Fibroblast of lung (primary cell): ENCODE data around the gene CCDC102A. TPM values are rescaled to one million over a fixed set of nuclear protein-coding genes. Genes with fewer than 3 reads are reported as not detected.

ENCODE experiments used
- DNase-seq, 2 donors: peaks; one replicate each; pipeline versions ENCODE4 v3.0.0 to v3.0.0-alpha.2; 2010; ENCODE audit warnings: low read depth in 2 of 2
- H2AFZ ChIP-seq: 2 replicates; pipeline ENCODE4 v1.5.1; 2012; ENCODE audit warnings: low read length, control low read depth, inconsistent platforms
- H3K27ac ChIP-seq: 2 replicates; pipeline ENCODE4 v1.5.1; 2011; ENCODE audit warnings: low read length, control low read depth; ENCODE audit not compliant: insufficient read depth
- H3K27me3 ChIP-seq: 2 replicates; pipeline ENCODE4 v1.5.1; 2011; ENCODE audit warnings: mild to moderate bottlenecking, low read length; ENCODE audit not compliant: control insufficient read depth, insufficient read depth
- H3K36me3 ChIP-seq: 2 replicates; pipeline ENCODE4 v1.5.1; 2011; ENCODE audit warnings: low read length; ENCODE audit not compliant: control insufficient read depth, insufficient read depth
- H3K4me1 ChIP-seq: 2 replicates; pipeline ENCODE4 v1.5.1; 2011; ENCODE audit warnings: low read length; ENCODE audit not compliant: control insufficient read depth, insufficient read depth; ENCODE audit errors: extremely low read depth
- H3K4me2 ChIP-seq: 2 replicates; pipeline ENCODE4 v1.5.1; 2011; ENCODE audit warnings: low read length, control low read depth; ENCODE audit not compliant: insufficient read depth; ENCODE audit errors: extremely low read depth
- H3K4me3 ChIP-seq, 4 experiments: fragments of 200-600 bp in 1 of 4; sonication (generic) in 1 of 4; replicated peaks in 1 of 4; 2 replicates each; pipeline ENCODE4 v1.5.1; 2011 to 2016; ENCODE audit warnings: low read length in 4 of 4, low read depth in 3 of 4, mild to moderate bottlenecking in 3 of 4, control low read depth in 2 of 4, inconsistent platforms in 1 of 4, mixed read lengths in 1 of 4; ENCODE audit not compliant: insufficient read depth in 1 of 4; ENCODE audit errors: control extremely low read depth in 1 of 4
- H3K79me2 ChIP-seq: 2 replicates; pipeline ENCODE4 v1.5.1; 2012; ENCODE audit warnings: mild to moderate bottlenecking, low read length, inconsistent platforms; ENCODE audit not compliant: control insufficient read depth, insufficient read depth
- H3K9ac ChIP-seq: 2 replicates; pipeline ENCODE4 v1.5.1; 2011; ENCODE audit warnings: mild to moderate bottlenecking, low read length, control low read depth; ENCODE audit not compliant: insufficient read depth
- H3K9me3 ChIP-seq: 2 replicates; pipeline ENCODE4 v1.5.1; 2012; ENCODE audit warnings: low read depth, low read length; ENCODE audit not compliant: control insufficient read depth, insufficient read depth
- H4K20me1 ChIP-seq: 2 replicates; pipeline ENCODE4 v1.5.1; 2011; ENCODE audit warnings: low read length; ENCODE audit not compliant: control insufficient read depth, insufficient read depth; ENCODE audit errors: extremely low read depth
- CTCF ChIP-seq, 2 donors: IDR thresholded peaks in 1 of 2; conservative IDR thresholded peaks in 1 of 2; 1 replicate in 1 of 2; 2 replicates in 1 of 2; pipeline ENCODE4 v1.5.1; 2011 to 2012; ENCODE audit warnings: low read length in 2 of 2, control low read depth in 1 of 2, inconsistent platforms in 1 of 2, low read depth in 1 of 2, mild to moderate bottlenecking in 1 of 2
- EZH2 ChIP-seq: IDR thresholded peaks from 2 replicates; pipeline ENCODE4 v1.5.1; 2012; ENCODE audit warnings: low read length, control low read depth, mild to moderate bottlenecking; ENCODE audit errors: missing control alignments
- polyA plus RNA-seq, 2 donors: library from polyadenylated mRNA; depleted of rRNA in 1 of 2; stranded (reverse) in 1 of 2; unstranded in 1 of 2; fragments of >200 nt; gene quantifications; 2 replicates each; pipeline ENCODE4 v1.2.1, GENCODE V29; 2011 to 2012; ENCODE audit warnings: missing spikeins in 1 of 2
- total RNA-seq: library from RNA; depleted of rRNA; stranded (reverse); fragments of >200 nt; gene quantifications from 2 replicates; pipeline ENCODE4 v1.2.1, GENCODE V29; 2014

CCDC102A gene
- total and polyA plus RNA-seq, 2 donors (not counting 1 experiment from before 2014, with no cell fraction given), result 7.1 to 16.7 TPM

GRCh38 chr16:57563487-57563750, 27.0 kb upstream of the CCDC102A start:
- no peak for DNase-seq
- H3K79me2 ChIP-seq, result no peaks in the 10 kb centered on the region
- no peak overlapping the region for H3K27ac ChIP-seq
- no peak overlapping the region for H3K4me2 ChIP-seq
- peaks cover 13% of the 10 kb centered on the region for H3K27me3 ChIP-seq
- TF ChIP-seq CTCF (conservative IDR thresholded peaks at IDR 0.05 in 1 of 2, IDR thresholded peaks at IDR 0.05 in 1 of 2; ENCODE audit: low read depth in 1 of 2, low read length in 2 of 2) (no peak), EZH2 (no peak)
- no peak overlapping the region for H3K9ac ChIP-seq
- H3K9me3 ChIP-seq, result no peaks in the 10 kb centered on the region
- no peaks in the 10 kb centered on the region for H4K20me1 ChIP-seq
- H3K4me1 ChIP-seq, result no peaks in the 10 kb centered on the region
- no peak overlapping the region for H2AFZ ChIP-seq
- H3K36me3 ChIP-seq, result no peaks in the 10 kb centered on the region
- no peak overlapping the region for H3K4me3 ChIP-seq

DNA sequence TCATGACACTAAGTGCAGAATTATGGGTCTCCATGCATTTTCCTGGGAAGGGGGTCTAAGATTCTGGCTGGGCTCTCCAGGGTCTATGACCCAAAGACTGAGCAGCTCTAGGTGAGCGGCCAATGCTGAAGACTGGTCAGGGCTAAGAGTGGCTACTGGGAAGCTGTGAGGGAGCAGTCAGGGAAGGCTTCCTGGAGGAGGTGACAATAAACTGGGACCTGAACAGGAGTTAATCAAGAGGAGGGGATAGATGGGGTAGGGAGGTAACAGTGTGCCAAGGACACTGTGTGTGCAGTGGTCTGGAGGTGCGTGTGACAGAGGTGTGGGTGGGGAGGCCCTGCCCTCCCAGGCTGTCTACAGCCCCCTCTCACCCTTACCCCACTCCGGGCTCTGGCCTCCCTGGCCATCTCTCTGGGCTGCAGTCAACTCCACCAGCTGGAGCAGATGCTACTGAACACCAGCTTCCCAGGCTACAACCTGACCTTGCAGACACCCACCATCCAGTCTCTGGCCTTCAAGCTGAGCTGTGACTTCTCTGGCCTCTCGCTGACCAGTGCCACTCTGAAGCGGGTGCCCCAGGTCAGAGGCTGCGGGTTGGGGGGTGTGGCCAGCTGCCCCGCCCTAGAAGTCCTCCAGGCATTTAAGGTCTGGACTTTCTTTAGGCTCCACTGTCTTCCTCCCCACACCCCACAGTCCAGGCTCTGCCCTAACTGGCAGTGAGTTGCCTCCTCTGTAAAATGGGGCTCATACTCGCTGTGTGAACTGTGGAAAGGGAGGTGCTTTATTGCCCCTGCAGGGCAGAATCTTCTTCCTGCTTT, 26.5 kb upstream of the CCDC102A start:
- Histone ChIP-seq H3K27ac (no peak overlapping the region), H3K4me1 (no peaks in the 10 kb centered on the region), H3K4me2 (no peak overlapping the region), H3K4me3 (no peak overlapping the region), H3K9ac (no peak overlapping the region), H3K9me3 (no peaks in the 10 kb centered on the region), H2AFZ (no peak overlapping the region), H3K79me2 (no peaks in the 10 kb centered on the region), H3K36me3 (no peaks in the 10 kb centered on the region), H4K20me1 (no peaks in the 10 kb centered on the region), H3K27me3 (peaks cover 13% of the 10 kb centered on the region)
- TF ChIP-seq EZH2 (no peak), CTCF (conservative IDR thresholded peaks at IDR 0.05 in 1 of 2, IDR thresholded peaks at IDR 0.05 in 1 of 2; ENCODE audit: low read depth in 1 of 2, low read length in 2 of 2) (no peak)
- DNase-seq, result no peak

GRCh38 chr16:57562066-57562465, 25.7 kb upstream of the CCDC102A start:
- no peak overlapping the region for H2AFZ ChIP-seq

More at GRCh38 chr16:57562066-57562465, 25.7 kb upstream of the CCDC102A start:
- H3K4me1 ChIP-seq, result no peaks in the 10 kb centered on the region
- no peak for TF ChIP-seq CTCF (conservative IDR thresholded peaks at IDR 0.05 in 1 of 2, IDR thresholded peaks at IDR 0.05 in 1 of 2; ENCODE audit: low read depth in 1 of 2, low read length in 2 of 2)
- TF ChIP-seq EZH2, result no peak
- no peak overlapping the region for H3K4me2 ChIP-seq
- no peaks in the 10 kb centered on the region for H4K20me1 ChIP-seq
- H3K27me3 ChIP-seq, result peaks cover 13% of the 10 kb centered on the region
- H3K9ac ChIP-seq, result no peak overlapping the region
- no peaks in the 10 kb centered on the region for H3K9me3 ChIP-seq
- H3K4me3 ChIP-seq, result no peak overlapping the region
- no peaks in the 10 kb centered on the region for H3K36me3 ChIP-seq
- H3K27ac ChIP-seq, result no peak overlapping the region
- DNase-seq, result no peak
- H3K79me2 ChIP-seq, result no peaks in the 10 kb centered on the region
